ENCODE results near the gene CLTCL1.

Gene CLTCL1

GRCh38 chr22:19142394-19142793 lies 149.1 kb downstream of the CLTCL1 start:
- Histone ChIP-seq H3K9ac (ENCODE audit: low read length) (no peak overlapping the region), H3K4me3 (ENCODE audit: low read length) (no peak overlapping the region), H3K36me3 (ENCODE audit: control insufficient read depth, insufficient read depth, low read length) (peaks cover 30% of the 10 kb centered on the region), H3K27me3 (ENCODE audit: control insufficient read depth, insufficient read depth, low read length) (peaks cover 6% of the 10 kb centered on the region), H3K9me3 (ENCODE audit: control insufficient read depth, low read length) (no peaks in the 10 kb centered on the region), H3K4me1 (ENCODE audit: control insufficient read depth, insufficient read depth, low read length) (peaks cover 8% of the 10 kb centered on the region)

- Histone ChIP-seq H3K36me3 (ENCODE audit: control insufficient read depth, insufficient read depth, low read length) (peaks cover 30% of the 10 kb centered on the region), H3K9ac (ENCODE audit: low read length) (no peak overlapping the region), H3K4me1 (ENCODE audit: control insufficient read depth, insufficient read depth, low read length) (peaks cover 8% of the 10 kb centered on the region), H3K27me3 (ENCODE audit: control insufficient read depth, insufficient read depth, low read length) (no peaks in the 10 kb centered on the region), H3K4me3 (ENCODE audit: low read length) (no peak overlapping the region), H3K9me3 (ENCODE audit: control insufficient read depth, low read length) (no peaks in the 10 kb centered on the region)
These were observed 151.5 kb downstream of the CLTCL1 start for GRCh38 chr22:19139974-19140373.

- Histone ChIP-seq H3K9ac (ENCODE audit: low read length) (no peak overlapping the region), H3K27me3 (ENCODE audit: control insufficient read depth, insufficient read depth, low read length) (no peaks in the 10 kb centered on the region), H3K4me1 (ENCODE audit: control insufficient read depth, insufficient read depth, low read length) (peaks cover 8% of the 10 kb centered on the region), H3K4me3 (ENCODE audit: low read length) (no peak overlapping the region), H3K9me3 (ENCODE audit: control insufficient read depth, low read length) (no peaks in the 10 kb centered on the region), H3K36me3 (ENCODE audit: control insufficient read depth, insufficient read depth, low read length) (peaks cover 30% of the 10 kb centered on the region)
These were observed 152.5 kb downstream of the CLTCL1 start for GRCh38 chr22:19139001-19139356.

- no peaks in the 10 kb centered on the region for H3K27me3 ChIP-seq (ENCODE audit: control insufficient read depth, insufficient read depth, low read length)
- H3K4me3 ChIP-seq (ENCODE audit: low read length) = no peak overlapping the region
- peaks cover 30% of the 10 kb centered on the region for H3K36me3 ChIP-seq (ENCODE audit: control insufficient read depth, insufficient read depth, low read length)
- peaks cover 3% of the 10 kb centered on the region for H3K4me1 ChIP-seq (ENCODE audit: control insufficient read depth, insufficient read depth, low read length)
- H3K9me3 ChIP-seq (ENCODE audit: control insufficient read depth, low read length) = no peaks in the 10 kb centered on the region
- no peak overlapping the region for H3K9ac ChIP-seq (ENCODE audit: low read length)
These were observed 153.1 kb downstream of the CLTCL1 start for GRCh38 chr22:19138217-19139000.

GRCh38 chr22:19137384-19138216 lies 153.9 kb downstream of the CLTCL1 start:
- H3K4me3 ChIP-seq (ENCODE audit: low read length) = no peak overlapping the region
- no peak overlapping the region for H3K9ac ChIP-seq (ENCODE audit: low read length)
- no peaks in the 10 kb centered on the region for H3K4me1 ChIP-seq (ENCODE audit: control insufficient read depth, insufficient read depth, low read length)
- peaks cover 30% of the 10 kb centered on the region for H3K36me3 ChIP-seq (ENCODE audit: control insufficient read depth, insufficient read depth, low read length)
- H3K9me3 ChIP-seq (ENCODE audit: control insufficient read depth, low read length) = no peaks in the 10 kb centered on the region
- H3K27me3 ChIP-seq (ENCODE audit: control insufficient read depth, insufficient read depth, low read length) = no peaks in the 10 kb centered on the region

GRCh38 chr22:19136915-19137314 lies 154.6 kb downstream of the CLTCL1 start:
- H3K4me3 ChIP-seq (ENCODE audit: low read length) = no peak overlapping the region
- H3K9ac ChIP-seq (ENCODE audit: low read length) = no peak overlapping the region
- H3K4me1 ChIP-seq (ENCODE audit: control insufficient read depth, insufficient read depth, low read length) = no peaks in the 10 kb centered on the region
- H3K9me3 ChIP-seq (ENCODE audit: control insufficient read depth, low read length) = no peaks in the 10 kb centered on the region
- no peaks in the 10 kb centered on the region for H3K27me3 ChIP-seq (ENCODE audit: control insufficient read depth, insufficient read depth, low read length)
- peaks cover 30% of the 10 kb centered on the region for H3K36me3 ChIP-seq (ENCODE audit: control insufficient read depth, insufficient read depth, low read length)

GRCh38 chr22:19134874-19135273 lies 156.6 kb downstream of the CLTCL1 start:
- H3K4me1 ChIP-seq (ENCODE audit: control insufficient read depth, insufficient read depth, low read length) = no peaks in the 10 kb centered on the region
- H3K36me3 ChIP-seq (ENCODE audit: control insufficient read depth, insufficient read depth, low read length) = peaks cover 21% of the 10 kb centered on the region

GRCh38 chr22:19134176-19134831 lies 157.2 kb downstream of the CLTCL1 start:
- H3K27me3 ChIP-seq (ENCODE audit: control insufficient read depth, insufficient read depth, low read length) = no peaks in the 10 kb centered on the region
- peaks cover 15% of the 10 kb centered on the region for H3K36me3 ChIP-seq (ENCODE audit: control insufficient read depth, insufficient read depth, low read length)
- no peak overlapping the region for H3K9ac ChIP-seq (ENCODE audit: low read length)
- H3K4me1 ChIP-seq (ENCODE audit: control insufficient read depth, insufficient read depth, low read length) = no peaks in the 10 kb centered on the region
- no peak overlapping the region for H3K4me3 ChIP-seq (ENCODE audit: low read length)
- no peaks in the 10 kb centered on the region for H3K9me3 ChIP-seq (ENCODE audit: control insufficient read depth, low read length)

More at GRCh38 chr22:19134874-19135273, 156.6 kb downstream of the CLTCL1 start:
- Histone ChIP-seq H3K9ac (ENCODE audit: low read length) (no peak overlapping the region), H3K4me3 (ENCODE audit: low read length) (no peak overlapping the region), H3K9me3 (ENCODE audit: control insufficient read depth, low read length) (no peaks in the 10 kb centered on the region), H3K27me3 (ENCODE audit: control insufficient read depth, insufficient read depth, low read length) (no peaks in the 10 kb centered on the region)

- Histone ChIP-seq H3K36me3 (ENCODE audit: control insufficient read depth, insufficient read depth, low read length) (peaks cover 8% of the 10 kb centered on the region), H3K9me3 (ENCODE audit: control insufficient read depth, low read length) (no peaks in the 10 kb centered on the region), H3K9ac (ENCODE audit: low read length) (no peak overlapping the region), H3K4me3 (ENCODE audit: low read length) (no peak overlapping the region), H3K27me3 (ENCODE audit: control insufficient read depth, insufficient read depth, low read length) (no peaks in the 10 kb centered on the region), H3K4me1 (ENCODE audit: control insufficient read depth, insufficient read depth, low read length) (no peaks in the 10 kb centered on the region)
These were observed 158.0 kb downstream of the CLTCL1 start for GRCh38 chr22:19133561-19133960.

- Histone ChIP-seq H3K36me3 (ENCODE audit: control insufficient read depth, insufficient read depth, low read length) (peaks cover 4% of the 10 kb centered on the region), H3K4me1 (ENCODE audit: control insufficient read depth, insufficient read depth, low read length) (no peaks in the 10 kb centered on the region), H3K4me3 (ENCODE audit: low read length) (no peak overlapping the region), H3K27me3 (ENCODE audit: control insufficient read depth, insufficient read depth, low read length) (no peaks in the 10 kb centered on the region), H3K9ac (ENCODE audit: low read length) (no peak overlapping the region), H3K9me3 (ENCODE audit: control insufficient read depth, low read length) (no peaks in the 10 kb centered on the region)
These were observed 158.7 kb downstream of the CLTCL1 start for GRCh38 chr22:19132693-19133400.

GRCh38 chr22:19132153-19132552 lies 159.4 kb downstream of the CLTCL1 start:
- H3K9ac ChIP-seq (ENCODE audit: low read length) = no peak overlapping the region
- H3K9me3 ChIP-seq (ENCODE audit: control insufficient read depth, low read length) = no peaks in the 10 kb centered on the region
- no peaks in the 10 kb centered on the region for H3K36me3 ChIP-seq (ENCODE audit: control insufficient read depth, insufficient read depth, low read length)
- no peaks in the 10 kb centered on the region for H3K4me1 ChIP-seq (ENCODE audit: control insufficient read depth, insufficient read depth, low read length)
- no peak overlapping the region for H3K4me3 ChIP-seq (ENCODE audit: low read length)
- no peaks in the 10 kb centered on the region for H3K27me3 ChIP-seq (ENCODE audit: control insufficient read depth, insufficient read depth, low read length)
